NCI-H345 treated with DMSO at 0.1 percent for 48 hours (cell line): ENCODE data around the gene ARV1.
"Not testable (repeated sequence)": the region's sequence is repeated elsewhere in the genome, so short reads cannot be mapped to it uniquely, and the experiment has no call there.

Experiments
- DNase-seq: peaks from one replicate; lab custom pipeline; 2025; ENCODE audit not compliant: unreplicated experiment; lab: John Stamatoyannopoulos, UW

The ARV1 gene

DNA sequence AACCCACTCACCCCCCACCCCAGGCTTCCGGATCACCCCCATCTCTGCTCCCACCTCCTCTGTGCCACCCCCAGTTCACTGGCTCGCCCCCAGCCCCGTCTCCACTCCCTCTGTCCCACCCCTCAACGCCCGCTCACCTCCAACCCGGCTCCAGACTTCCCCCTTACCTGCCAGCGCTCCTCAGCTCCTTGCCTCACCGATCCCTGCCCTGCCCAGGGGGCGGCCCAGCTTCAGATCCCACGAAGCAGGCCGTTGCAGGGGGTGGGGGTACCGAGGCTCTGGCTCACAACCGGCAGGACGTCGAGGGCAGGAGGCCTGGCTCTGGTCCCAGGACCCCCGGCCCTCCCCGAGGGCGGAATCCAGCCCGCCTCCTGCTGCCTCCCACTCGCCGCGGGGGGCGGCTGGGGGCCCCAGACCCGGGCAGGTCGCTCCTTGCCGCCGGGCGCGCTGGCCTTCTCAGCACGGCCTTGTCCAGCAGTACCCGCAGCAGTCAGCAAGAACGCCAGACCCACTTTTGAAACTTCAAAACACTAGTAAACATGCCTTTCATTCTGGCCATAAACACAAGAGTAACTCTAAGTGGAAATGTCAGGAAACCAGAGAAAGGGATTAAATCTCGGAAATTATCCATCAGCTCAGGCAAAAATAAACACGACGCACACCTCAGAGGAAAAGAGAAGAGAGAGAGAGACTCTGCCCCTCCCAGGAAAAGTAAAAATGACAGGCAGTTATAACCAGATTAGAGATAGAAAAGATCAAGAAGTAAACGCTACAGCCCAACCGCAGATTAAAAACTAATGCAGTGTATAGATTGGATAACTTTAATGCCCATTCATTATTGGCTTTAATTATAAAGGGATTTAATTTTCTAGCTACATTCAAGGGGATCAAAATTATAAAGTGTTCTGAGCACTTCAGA is 62.2 kb downstream of the ARV1 start:
- DNase-seq, result no peak

DNA sequence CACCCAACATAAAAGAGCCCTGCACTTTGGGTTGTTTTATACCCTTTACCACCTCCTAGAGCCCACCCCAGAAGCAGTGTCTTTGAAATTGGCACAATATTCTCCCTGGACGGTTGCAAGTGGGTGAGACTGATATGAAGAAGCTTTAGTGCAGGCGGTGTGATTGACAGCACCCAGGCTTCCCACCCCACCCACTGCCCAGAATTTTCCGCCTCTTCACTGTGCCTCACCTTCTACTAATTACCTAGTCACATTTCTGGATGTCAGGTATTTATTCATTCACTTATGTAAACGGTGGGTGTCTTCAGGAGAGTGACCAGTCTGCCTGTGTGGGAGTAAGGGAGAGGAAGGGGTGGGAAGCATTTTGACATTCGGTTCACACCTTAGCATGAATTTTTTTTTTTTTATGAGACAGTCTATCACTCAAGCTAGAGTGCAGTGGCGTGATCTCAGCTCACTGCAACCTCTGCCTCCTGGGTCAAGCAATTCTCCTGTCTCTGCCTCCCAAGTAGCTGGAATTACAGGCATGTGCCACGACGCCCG is 62.9 kb downstream of the ARV1 start:
- no peak for DNase-seq

- DNase-seq, result no peak
Measured at GRCh38 chr1:231044588-231044987, 65.7 kb downstream of the ARV1 start.

- DNase-seq, result no peak
Measured at GRCh38 chr1:231045286-231045685, 66.4 kb downstream of the ARV1 start.

DNA sequence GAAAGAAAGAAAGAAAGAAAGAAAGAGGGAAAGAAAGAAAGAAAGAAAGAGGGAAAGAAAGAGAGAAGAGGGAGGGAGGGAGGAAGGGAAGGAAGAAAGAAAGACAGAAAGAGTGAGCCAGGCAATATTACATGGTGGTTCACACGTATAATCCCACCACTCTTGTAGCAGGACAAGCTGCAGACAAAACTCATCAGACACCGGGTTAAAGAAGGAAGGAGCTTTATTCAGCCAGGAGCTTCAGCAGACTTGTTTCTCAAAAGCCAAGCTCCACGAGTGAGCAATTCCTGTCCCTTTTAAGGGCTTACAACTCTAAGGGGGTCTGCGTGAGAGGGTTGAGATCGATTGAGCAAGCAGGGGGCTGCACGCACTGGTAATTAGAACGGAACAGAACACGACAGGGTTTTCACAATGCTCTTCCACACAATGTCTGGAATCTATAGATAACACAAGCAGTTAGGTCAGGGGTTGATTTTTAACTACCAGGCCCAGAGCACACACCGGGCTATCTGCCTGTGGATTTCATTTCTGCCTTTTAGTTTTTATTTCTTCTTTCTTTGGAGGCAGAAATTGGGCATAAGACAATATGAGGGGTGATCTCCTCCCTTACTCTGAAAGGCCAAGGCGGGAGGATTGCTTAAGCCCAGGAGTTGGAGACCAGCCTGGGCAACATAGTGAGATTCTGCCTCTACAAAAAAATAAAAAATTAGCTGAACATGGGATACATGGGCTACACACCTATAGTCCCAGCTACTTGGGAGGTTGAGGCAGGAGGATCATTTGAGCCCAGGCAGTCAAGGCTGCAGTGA is 67.2 kb downstream of the ARV1 start:
- DNase-seq, result not testable (repeated sequence)

DNA sequence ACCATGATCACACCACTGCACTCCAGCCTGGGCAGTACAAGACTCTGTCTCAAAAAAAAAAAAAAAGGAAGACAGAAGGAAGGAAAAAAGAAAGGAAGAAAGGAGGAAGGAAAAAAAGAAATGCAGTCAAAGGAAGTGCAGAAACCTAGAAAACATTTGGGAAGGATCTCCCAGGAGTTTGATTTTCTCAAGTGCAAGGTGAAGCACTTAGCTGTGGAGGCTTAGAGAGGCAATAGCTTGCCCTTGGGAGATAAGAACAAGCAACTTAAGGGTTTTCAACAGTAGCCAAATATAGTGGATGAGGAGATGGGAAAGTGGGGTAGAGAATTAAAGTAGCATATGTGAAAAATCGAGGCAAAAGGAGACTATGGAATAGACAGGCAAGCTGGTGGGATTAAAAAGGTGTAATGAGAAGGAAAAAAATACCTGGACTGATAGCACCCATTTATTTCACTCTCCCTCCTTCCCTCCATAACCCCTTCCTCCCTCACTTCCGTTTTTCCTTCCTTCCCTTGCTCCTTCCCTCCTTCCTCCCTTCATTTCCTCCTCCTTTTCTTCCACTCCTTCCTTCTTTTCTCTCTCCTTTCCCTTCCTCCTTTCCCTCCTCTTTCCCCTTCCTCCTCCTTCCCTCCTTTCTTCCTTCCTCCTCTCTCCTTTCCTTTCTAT is 68.0 kb downstream of the ARV1 start:
- DNase-seq, result no peak

GRCh38 chr1:231047529-231047928 is 68.6 kb downstream of the ARV1 start:
- DNase-seq, result not testable (repeated sequence)

DNA sequence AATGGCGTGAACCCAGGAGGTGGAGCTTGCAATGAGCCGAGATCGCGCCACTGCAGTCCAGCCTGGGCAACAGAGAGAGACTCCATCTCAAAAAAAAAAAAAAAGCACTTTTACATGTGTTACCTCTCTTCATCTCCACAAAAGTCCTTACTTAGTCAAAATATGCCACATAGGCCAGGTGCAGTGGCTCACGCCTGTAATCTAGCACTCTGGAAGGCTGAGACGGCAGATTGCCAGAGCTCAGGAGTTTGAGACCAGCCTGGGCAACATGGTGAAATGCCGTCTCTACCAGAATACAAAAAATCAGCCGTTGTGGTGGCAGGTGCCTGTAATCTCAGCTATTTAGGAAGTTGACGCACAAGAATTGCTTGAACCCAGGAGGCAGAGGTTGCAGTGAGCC is 69.5 kb downstream of the ARV1 start:
- not testable (repeated sequence) for DNase-seq

DNA sequence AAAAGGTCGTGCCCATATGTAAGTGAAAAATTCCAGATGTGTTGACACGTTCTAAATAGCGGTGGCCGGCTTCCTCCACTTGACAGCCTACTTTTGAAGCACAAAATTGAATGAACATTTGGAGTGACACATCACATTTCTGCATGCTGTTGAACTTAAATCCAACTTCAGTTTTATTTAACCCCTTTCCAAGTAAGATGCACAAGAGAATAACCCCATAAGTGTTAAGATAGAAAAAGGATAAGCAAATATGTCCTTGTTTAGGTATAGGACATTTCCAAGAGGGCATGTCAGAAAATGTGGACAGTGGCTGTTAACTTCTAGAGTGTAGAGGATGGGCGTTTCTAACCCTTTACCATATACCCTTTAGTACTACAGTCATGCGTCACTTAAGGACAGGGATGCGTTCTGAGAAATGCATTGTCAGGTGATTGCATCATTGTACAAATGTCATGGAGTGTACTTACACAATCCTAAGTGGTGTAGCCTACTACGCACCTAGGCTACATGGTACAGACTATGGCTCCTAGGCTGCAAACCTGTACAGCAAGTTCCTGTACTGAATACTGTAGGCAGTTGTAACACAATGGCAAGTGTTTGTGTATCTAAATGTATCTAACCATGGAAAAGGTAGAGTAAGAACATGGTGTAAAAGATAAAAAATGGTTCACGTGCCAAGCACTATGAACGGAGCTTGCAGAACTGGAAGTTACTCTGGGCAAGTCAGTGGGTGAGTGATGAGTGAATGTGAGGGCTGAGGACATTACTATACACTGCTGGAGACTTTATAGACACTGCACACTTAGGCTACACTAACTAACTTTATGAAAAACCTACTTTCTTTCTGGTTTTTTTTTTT is 70.5 kb downstream of the ARV1 start:
- DNase-seq, result no peak
